DMS 273 treated with DMSO at 0.1 percent for 48 hours (cell line): ENCODE results near the gene NOL11.
"Not testable (repeated sequence)": the region's sequence is repeated elsewhere in the genome, so short reads cannot be mapped to it uniquely, and the experiment has no call there.

Source experiments
- DNase-seq: peaks from one replicate; lab custom pipeline; 2025; lab: John Stamatoyannopoulos, UW

Gene NOL11

DNA sequence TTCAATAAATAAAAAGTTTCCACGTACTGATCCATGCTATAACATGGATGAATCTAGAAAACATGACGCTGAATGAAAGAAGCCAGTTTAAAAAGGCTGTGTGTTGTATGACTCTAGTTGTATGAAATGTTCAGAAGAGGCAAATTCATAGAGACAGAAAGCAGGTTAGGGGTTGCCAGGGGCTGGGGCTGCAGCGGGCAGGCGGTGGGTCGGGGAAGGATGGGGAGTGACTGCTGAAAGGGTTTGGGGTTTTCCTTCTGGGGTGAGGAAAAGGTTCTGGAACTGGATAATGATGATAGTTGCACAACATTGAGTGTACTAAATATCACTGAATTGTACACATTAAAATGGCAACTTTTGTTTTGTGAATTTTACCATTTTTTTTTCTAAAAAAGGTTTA, 36.3 kb downstream of the NOL11 start:
- no peak for DNase-seq

DNA sequence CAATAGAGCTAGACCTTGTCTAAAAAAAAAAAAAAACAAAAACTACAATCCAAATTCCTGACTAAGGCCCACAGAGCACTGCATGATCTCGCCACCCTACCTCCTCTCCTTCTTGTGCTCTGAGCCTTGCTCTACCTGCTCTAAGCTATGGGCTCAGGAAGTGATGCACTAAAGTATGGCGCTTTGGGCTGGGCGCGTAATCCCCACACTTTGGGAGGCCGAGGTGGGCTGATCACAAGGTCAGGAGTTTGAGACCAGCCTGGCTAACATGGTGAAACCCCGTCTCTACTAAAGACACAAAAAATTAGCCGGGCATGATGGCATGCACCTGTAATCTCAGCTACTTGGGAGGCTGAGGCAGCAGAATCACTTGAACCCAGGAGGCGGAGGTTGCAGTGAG, 37.0 kb downstream of the NOL11 start:
- DNase-seq, result not testable (repeated sequence)

DNA sequence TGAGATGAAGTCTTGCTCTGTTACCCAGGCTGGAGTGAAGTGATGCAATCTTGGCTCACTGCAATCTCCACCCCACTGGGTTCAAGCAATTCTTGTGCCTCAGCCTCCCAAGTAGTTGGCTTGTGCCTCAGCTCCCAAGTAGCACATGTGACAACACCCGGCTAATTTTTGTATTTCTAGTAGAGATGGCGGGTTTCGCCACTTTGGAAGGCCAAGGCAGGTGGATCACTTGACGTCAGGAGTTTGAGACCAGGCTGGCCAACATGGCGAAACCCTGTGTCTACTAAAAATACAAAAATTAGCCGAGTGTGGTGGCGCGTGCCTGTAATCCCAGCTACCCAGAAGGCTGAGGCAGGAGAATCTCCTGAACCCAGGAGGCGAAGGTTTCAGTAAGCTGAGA, 39.0 kb downstream of the NOL11 start:
- not testable (repeated sequence) for DNase-seq

- no peak for DNase-seq
Observed at GRCh38 chr17:67759355-67760171, 41.8 kb downstream of the NOL11 start.

DNA sequence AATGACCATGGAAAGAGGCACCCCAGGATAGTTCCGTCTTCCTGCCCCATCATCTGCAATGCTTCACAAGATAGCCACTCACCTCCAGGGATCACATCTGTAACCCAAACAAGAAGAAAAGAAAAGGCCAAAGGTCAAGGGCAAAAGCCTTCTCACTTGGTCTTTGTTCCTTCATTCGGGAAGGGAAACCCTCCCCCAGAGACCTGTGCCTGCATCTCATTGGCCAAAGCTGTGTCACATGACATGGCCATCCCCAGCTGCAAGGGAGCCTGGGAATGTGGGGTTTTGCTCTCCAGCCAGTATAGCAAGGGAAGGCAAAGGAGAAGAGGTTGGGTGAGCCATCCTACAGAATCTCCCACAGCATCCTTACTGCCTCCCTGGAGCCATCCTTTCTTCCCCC, 47.9 kb downstream of the NOL11 start:
- DNase-seq, result no peak

DNA sequence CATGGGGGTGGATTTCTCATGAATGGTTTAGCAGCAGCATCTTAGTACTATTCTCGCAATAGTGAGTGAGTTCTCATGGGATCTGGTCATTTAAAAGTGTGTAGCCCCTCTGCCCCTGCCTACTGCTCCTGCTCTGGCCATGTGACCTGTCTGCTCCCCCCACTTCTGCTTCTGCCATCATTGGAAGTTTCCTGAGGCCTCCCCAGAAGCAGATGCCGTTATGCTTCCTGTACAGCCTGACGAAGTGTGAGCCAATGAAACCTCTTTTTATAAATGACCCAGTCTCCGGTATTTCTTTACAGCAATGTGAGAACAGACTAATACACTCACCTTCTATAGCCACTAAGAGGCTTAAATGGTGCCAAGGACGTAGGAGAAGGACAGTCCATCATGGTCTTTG, 51.5 kb downstream of the NOL11 start:
- no peak for DNase-seq

- DNase-seq, result no peak
Observed at GRCh38 chr17:67770539-67770938, 52.8 kb downstream of the NOL11 start.

- no peak for DNase-seq
Observed at GRCh38 chr17:67772679-67773078, 54.9 kb downstream of the NOL11 start.

DNA sequence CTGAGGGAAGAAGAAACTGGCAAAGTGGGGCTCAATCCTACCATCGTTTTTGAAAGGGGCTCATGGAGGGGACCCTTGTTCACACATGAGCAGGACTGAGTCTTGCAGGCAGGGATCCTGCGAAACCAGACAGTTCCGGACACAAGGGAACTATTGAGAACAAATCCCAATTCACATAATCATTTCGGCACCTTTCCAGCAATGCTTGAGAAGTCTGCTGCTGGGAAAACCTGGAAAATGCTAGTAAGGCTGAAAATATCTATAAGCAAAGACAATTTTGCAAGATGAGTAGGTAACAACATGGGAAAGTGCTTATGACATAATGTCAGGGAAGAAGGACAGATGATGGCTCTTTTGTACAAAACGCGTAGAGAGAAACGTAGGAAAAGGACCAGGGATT, 55.5 kb downstream of the NOL11 start:
- no peak for DNase-seq

DNA sequence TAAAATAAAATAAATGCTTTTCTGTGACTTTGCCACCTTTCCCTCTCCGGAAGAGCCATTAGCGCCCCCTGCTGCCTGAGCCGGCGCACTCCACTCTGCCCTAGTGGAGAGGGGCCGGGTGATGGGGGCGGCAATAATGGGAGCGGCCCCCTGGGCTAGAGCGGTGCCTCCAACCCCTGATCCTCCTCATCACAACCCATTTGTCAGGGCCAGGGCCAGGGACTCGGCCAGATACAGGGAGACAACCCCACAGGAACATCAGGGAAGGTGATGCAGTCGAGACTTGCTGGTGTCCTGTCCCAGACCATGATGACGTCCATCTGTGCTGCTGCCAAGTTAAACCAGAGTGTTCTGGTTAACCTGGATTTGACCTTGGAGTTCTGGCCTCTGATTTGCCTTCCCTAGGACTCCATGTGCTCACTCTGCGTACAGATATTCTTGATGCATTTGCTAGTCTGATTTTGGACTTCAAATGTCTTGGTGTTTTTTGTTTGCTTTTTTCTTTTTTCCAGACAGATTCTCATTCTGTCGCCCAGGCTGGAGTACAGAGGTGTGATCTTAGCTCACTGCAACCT, 61.4 kb downstream of the NOL11 start:
- DNase-seq, result peak; percentile 46

GRCh38 chr17:67784364-67785121, 66.8 kb downstream of the NOL11 start:
- DNase-seq, result no peak

- no peak for DNase-seq
Observed at GRCh38 chr17:67785122-67785477, 67.4 kb downstream of the NOL11 start.

DNA sequence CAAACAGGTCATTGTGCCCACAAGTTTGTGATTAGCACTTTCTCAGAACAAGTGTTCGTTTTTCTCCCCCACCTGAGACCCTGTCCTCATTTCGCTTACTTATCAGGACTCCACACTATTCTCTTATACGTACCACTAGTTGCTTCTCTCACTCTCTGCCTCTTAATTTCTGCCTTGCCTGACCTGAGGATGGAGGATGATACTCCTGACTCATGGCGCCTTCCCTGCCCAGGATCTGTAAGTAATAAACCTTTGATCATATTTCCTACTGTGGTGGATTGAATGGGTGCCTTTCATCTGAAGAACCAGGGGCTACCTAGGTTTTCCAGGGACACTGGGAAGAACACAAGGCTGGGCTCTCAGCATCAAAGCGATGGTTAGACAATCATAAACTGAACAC, 67.8 kb downstream of the NOL11 start:
- no peak for DNase-seq
